ENCODE results near the gene PCARE. TPM values are rescaled to one million over a fixed set of nuclear protein-coding genes. Genes with fewer than 3 reads are reported as not detected.
"Not testable (repeated sequence)": the region's sequence is repeated elsewhere in the genome, so short reads cannot be mapped to it uniquely, and the experiment has no call there.

PCARE gene
- polyA plus RNA-seq, 12 donors: 0.04 to 0.53 (median 0.16) TPM; not detected in 2

GRCh38 chr2:29097569-29097968 is 23.2 kb upstream of the PCARE start:
- DNase-seq: no peak

DNA sequence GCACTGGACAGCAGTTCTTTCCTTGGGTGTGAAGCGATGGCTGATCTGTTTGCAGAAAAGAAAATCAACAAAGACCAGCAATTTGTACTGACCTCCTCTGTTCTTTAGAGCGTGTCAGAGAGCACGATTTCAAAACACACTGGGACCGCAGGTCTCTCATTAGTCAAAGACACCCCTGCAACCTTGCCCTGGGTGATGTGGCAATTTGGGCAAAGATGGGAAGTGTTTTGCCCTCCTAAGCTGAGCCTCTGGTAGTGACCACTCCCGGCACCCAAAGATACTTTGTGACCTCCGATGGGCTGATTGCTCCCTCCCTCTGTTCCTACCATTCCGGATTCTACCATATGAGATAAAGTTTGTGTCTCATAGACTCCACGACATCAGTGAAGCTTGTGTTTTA is 22.6 kb upstream of the PCARE start:
- DNase-seq: no peak

DNA sequence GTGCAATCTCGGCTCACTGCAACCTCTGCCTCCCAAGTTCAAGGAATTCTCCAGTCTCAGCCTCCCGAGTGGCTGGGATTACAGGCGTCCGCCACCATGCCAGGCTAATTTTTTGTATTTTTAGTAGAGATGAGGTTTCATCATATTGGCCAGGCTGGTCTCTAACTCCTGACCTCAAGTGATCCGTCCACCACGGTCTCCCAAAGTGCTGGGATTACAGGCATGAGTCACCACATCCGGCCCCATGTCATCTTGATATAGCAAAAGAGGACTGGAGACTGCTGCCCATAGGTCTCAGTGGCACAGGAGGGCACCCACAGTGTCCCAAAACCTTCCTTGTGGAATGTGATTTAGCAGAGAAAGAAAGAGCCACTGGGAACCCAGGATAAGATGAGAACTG is 16.0 kb upstream of the PCARE start:
- DNase-seq: not testable (repeated sequence)

GRCh38 chr2:29084554-29084953 is 10.2 kb upstream of the PCARE start:
- DNase-seq: no peak

GRCh38 chr2:29082804-29083495 is 8.6 kb upstream of the PCARE start:
- DNase-seq: no peak

GRCh38 chr2:29080886-29081743 is 6.8 kb upstream of the PCARE start:
- DNase-seq: no peak

- no peak for DNase-seq
These were observed 5.6 kb upstream of the PCARE start for GRCh38 chr2:29079887-29080286.

- no peak for DNase-seq
These were observed 1.8 kb upstream of the PCARE start for GRCh38 chr2:29075894-29076705.

DNA sequence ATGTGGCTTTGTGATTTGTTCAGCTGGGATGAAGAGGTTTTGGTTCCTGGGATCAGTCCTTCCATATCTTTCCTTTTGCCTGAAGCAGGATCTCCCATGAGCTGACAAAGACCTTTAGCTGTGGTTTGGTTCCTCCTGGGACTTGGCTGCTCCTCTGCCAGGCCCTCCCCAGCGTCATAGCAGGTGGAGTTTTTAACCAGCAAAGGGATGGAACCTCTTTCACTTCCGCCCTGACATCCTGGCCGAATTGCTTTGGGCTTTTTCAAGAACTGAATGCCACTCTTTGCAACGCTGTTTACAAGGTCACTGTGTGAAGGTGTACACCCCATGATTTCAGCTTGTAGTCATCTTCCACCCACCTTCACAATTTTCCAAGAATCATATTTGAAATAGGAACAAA is 390 bp downstream of the PCARE start:
- DNase-seq: no peak

- DNase-seq: no peak
These were observed 1.2 kb downstream of the PCARE start for GRCh38 chr2:29072971-29073725.

GRCh38 chr2:29072251-29072650 is 2.1 kb downstream of the PCARE start:
- no peak for DNase-seq

DNA sequence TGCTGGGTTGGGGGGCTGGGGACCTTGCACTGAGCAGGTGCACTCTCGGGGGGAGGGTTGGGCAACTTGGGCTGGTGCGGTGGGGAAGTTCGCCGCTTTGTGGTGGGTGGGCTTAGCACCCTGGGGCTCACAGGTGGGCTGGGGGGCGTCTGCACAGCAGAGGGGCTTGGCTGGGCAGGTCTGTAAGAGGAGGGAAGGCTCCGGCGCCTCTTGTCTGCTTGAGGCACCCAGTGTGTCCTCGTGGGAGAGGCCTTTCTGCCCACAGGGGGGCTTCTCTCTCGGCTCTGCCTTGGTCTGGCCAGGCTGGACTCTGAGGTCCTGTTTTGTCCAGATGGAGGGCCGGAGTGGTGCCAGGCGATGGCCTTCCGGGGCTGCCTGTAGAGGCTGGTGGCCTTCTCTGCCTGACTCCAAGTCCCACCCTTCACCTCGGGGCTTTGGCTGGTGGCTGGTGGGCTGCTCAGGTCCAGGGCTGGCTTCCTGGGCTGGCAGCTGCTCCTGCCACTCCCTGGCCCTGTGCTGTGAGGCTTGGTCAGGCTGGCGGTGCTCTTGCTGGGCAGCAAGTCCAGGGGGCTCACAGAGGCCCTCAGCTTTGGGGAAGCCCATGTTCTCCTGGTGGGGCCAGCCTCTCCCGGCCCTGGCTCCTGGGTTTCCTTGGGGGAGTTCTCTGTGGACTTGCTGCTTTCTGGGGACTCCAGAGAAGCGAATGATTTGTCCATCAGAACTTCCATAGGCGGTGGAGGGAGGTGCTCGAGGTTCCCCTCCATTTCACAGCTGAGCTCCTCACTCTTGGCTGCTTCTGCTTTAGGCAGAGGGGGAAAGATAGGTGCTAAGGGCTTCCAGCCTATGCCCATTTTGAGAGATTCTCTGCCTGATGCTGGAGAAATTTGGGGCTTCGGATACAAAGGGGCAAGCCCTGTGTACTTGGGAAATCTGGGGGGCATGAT is 3.0 kb downstream of the PCARE start:
- no peak for DNase-seq

- no peak for DNase-seq
These were observed 3.8 kb downstream of the PCARE start for GRCh38 chr2:29070526-29070925.

DNA sequence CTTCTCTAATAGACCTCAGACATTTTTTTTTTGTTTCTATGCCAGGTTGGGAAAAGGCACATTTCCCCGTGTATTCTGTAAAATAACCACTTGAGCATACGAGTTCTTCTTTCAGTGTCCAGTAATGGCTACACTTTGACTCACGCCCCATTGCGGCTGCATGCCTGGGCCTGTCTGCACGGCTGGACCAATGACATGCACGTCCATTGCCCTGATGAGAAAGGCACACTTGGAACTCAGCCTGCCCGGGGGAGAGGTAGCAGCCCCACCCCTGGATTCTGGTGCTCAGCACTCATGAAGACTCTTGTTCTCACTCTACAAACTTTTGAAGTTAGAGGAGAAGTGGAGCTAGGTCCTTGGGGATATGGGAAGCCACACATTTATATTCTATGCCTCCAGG is 5.8 kb downstream of the PCARE start:
- DNase-seq: no peak

GRCh38 chr2:29066997-29067605 is 7.2 kb downstream of the PCARE start:
- DNase-seq: no peak

- DNase-seq: no peak
These were observed 8.0 kb downstream of the PCARE start for GRCh38 chr2:29066271-29066860.

DNA sequence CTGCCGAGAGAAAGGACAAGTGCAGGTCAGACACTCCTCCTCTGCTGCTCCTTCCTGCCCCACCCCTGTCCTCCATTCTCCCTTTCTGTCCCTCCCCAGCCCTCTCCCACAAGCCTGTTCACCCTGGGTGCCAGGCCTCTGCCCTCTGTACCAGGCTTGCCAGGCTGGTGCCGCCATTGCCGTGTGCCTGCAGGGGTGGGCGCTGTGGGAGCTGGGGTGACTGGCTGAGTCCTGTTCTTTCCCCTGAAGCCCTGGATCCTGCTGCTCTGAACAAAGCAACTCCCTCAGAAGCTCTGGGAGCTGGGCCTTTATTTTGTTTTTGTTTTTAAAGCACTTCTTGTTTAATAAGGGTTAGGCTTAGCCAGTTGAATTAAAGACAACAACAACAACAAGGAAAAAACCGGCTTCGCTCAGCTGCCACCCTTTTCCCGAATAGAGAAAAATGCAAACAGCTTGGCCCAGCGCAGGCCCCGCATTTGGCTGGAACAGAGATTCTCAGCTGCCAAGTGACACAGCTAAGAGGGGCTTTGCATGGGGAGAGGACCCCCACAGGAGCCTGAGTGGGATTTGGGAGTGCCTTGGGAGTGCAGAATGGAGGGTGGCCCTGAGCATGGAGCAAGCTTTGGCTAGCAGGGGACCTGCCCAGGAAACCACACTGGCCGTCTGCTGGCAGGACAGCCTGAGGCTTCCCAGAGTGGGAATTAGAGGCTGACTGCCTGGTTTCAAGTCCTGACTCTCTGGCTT is 9.1 kb downstream of the PCARE start:
- no peak for DNase-seq

GRCh38 chr2:29064746-29065067 is 9.6 kb downstream of the PCARE start:
- DNase-seq: no peak

DNA sequence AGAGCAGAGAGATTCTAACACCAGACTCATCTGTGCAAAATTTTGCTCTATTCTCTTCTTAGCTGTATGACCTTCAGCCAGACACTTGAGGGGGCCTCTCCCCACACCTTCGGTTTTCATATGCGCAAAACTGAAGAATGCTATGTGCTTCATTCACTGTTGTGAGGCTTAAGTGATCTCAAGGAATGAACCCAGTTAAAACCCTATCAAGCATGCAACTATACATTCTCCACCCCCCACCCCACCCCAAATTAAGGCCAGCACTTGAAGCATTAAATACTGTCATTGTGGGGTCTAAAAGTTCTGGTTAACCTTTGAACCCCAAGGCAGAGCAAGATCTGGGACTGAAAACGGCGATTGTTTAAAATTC is 10.0 kb downstream of the PCARE start:
- no peak for DNase-seq
